Stimulated activated CD8-positive, alpha-beta memory T cell treated with anti-CD3 and anti-CD28 coated beads, Interleukin-15, amount 100 ng/mL, for 4 hours (primary cell): Measurements from ENCODE around the gene TRAF1.
"Not testable (repeated sequence)": the region's sequence is repeated elsewhere in the genome, so short reads cannot be mapped to it uniquely, and the experiment has no call there.

Experiments
- DNase-seq, 2 donors: peaks; one replicate each; pipeline ENCODE4 v3.0.0-alpha.2; 2020; ENCODE audit warnings: low read depth in 2 of 2

Gene TRAF1, protein sequence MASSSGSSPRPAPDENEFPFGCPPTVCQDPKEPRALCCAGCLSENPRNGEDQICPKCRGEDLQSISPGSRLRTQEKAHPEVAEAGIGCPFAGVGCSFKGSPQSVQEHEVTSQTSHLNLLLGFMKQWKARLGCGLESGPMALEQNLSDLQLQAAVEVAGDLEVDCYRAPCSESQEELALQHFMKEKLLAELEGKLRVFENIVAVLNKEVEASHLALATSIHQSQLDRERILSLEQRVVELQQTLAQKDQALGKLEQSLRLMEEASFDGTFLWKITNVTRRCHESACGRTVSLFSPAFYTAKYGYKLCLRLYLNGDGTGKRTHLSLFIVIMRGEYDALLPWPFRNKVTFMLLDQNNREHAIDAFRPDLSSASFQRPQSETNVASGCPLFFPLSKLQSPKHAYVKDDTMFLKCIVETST

DNA sequence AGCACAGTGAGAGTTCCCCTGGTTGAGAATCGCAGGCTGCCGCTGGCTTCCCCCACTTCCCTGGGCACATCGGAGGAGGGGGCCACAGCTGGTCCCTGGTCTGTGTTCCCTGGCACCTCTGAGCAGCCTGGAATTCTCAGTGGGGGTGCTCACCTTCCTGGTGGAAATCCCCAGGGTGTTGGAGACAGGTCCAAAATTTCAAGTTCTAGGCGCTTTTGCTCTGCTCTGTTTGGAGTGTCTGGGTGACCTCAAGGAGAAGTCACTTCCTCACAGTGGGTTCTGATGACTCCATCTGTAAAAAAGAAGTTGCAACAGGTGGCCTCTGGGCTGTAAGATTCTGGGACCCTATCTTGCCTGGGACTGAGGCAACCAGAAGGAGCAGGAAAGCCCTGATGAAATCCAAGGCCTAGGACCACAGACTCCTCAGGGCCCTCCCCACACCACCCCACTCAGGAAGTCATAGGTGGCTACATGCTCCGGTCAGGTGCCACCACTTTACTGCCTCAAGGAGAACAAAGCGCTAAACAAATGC lies at the start of gene TRAF1:
TSS of gene TRAF1 (minus strand) at position 400 of the 532 bp plus-strand sequence. CDS start 721 bp downstream, outside the sequence.
- DNase-seq: no peak

DNA sequence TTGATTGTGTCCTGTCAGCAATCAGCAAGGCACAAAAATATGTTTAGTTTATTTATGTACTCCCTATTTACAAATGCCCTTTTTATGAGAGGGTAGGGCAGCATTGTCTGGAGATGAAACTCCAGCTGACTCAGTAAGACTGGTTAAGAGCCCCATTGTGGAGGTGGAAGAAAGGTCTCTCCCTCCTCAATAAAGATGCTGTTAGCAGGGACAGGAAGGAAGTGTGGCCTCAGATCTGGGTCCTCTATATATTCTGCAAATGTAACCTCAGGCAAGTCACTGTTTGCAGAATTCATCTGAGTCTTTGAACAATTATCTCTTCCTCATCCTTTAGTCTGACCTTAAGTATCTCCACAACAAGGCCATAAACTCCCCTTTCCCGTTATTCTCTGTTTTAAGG lies 48.3 kb upstream of the TRAF1 start:
- no peak for DNase-seq

DNA sequence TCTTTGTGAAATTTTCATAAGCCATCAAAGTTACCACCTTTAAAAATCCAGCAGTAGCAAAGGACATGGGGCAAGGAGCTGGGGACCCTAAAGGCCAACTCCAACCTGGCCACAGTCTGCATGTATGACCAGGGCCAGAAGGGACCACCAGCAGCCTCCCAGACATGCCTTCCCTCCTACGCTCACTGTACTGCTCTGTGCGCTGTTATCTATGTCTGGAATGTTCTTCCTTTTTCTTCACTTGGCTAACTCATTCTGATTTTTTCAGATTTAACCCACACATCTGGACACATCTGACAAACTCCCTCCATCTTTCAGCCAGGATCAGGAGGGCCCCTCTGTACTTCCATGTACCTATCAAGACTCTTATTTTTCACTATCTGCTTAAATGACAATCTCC lies 47.6 kb upstream of the TRAF1 start:
- DNase-seq: no peak

DNA sequence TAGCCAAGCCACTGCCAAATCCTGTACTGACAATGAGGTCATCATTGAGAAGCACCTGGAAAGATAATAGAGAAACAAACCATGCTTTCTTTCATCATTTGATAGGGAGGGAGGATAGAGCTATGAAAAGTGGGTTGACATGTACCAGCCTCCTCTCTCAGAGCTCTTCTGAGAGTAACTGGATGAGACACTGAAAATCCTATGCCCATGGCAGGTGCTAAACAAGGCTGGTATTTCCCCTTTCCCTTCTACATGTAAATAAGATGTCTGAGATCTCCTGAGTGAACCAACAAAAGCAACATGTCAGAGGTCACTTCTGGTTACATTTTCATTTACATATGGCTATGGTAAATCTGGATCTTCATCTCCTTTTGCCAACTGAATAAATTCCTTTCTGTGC lies 45.3 kb upstream of the TRAF1 start:
- no peak for DNase-seq

DNA sequence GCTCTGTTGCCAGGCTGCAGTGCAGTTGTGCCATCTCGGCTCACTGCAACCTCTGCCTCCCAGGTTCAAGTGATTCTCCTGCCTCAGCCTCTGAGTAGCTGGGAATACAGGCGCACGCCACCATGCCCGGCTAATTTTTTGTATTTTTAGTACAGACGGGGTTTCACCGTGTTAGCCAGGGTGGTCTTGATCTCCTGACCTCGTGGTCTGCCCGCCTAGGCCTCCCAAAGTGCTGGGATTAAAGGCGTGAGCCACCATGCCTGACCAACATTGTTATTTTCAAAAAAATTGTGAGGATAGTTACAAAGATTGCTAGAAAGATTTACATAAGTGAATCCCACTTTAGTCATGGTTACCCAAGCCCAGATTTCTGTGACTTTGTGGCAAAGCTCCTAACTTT lies 44.9 kb upstream of the TRAF1 start:
- not testable (repeated sequence) for DNase-seq

DNA sequence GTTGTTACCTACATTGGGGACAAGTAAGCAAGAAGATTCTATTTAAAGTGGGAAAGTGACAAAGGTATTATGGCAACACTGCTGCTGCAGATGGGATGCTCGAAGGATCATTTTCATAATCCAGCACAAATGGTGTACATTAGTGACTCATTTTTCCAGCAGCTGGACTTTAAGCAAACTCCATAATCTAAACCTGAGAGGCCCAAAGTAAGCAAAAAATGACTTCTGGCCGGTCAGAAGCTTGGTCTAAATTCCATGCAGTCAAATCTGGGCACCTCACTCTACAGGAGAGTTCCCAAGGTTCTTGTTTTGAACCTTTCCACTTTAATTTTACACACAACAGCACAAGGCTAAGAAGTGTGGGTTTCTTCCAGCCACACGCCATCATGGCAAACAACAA lies 43.6 kb upstream of the TRAF1 start:
- no peak for DNase-seq

DNA sequence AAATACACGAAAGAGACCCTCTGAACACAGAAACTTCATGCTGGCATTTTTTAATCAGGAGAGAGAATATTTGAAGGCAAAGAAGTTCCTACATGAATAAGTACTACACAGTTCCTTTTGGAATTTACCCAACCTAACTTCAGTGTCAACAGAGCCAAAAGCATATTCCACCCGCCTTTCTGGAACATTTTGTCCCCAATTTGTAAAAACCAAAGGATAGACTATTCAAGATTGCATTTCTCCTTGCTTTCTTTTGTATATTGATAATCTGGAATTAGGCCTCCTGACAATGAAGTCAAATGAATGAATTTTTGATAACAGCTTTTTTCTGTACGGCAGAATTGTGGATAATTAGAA lies 39.4 kb upstream of the TRAF1 start:
- DNase-seq: no peak

DNA sequence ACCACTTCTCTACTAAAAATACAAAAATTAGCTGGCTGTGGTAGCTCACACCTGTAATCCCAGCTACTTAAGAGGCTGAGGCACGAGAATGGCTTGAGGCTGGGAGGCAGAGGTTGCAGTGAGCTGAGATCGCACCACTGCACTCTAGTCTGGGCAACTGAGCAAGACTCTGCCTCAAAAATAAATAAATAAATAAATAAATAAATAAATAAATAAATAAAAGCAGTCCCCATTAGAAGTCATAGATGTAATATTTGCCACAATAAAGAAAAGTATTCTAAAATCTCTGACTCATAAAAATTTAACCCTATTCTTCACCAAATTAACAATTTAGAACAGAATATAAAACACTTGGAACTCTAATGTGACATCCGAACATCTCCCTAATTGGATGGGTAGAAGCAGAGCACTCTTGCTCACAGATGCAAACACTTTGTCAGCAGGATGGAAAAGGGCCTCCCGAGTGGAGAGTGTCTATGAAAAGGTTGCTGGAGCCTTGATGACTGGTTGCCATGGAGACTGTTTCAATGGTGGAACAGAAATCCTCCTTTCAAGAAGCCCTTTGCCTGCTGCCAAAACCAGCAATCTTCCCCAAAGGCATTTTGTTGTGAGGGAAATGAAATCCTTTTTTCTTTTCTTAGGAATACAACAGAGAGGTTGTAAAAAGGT lies 38.9 kb upstream of the TRAF1 start:
- DNase-seq: no peak

DNA sequence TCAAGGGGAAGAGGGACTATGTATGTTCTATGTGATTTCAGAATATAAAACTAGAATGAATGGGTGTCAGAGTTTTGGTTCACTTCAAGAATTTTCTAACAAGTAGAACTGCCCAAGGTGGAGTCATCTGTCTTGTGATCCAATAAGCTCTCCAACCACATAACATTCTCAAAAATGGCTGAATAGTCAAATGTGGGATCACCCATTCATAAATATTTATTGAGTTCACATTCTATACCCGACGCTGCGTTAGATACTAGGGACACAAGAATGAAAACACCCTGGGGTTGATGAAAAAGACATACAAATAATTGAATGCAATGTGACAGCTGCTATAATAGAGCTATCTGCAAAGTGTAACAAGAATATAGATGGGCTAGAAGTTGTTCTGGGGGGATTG lies 35.3 kb upstream of the TRAF1 start:
- no peak for DNase-seq

DNA sequence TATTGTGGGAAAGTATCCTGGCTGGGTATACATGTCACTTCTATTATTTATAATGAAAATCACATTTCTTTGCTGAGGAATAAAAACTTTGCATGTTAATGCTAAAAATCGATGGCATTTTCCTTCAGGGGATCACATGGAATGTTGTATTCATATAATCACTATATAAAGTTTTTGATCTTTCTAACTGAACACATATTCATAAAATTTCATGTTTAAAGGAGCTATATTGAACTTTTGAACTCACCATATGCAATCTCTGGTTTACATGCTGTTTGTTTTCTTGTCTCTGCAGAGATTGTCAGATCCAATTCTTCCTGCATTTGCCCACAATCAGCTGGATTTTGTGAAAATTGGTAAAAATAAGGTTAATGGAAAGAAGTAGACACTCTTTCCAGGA lies 33.4 kb upstream of the TRAF1 start:
- no peak for DNase-seq

DNA sequence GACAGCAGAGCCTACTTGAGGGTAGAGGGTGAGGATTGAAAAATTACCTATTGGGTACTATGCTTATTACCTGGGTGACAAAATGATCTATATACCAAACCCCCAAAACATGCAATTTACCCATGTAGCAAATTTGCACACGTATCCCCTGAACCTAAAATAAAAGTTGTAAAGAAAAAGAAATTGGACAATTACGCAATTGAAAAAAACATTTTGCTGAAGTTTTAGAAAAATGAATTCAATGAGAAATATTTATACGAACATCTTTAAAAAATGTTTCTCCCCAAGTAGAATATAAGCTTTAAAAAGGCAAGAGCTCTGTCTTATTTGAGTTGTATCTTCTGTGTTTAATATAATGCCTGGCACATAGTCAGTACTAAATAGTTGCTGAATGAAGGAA lies 30.3 kb upstream of the TRAF1 start:
- no peak for DNase-seq

DNA sequence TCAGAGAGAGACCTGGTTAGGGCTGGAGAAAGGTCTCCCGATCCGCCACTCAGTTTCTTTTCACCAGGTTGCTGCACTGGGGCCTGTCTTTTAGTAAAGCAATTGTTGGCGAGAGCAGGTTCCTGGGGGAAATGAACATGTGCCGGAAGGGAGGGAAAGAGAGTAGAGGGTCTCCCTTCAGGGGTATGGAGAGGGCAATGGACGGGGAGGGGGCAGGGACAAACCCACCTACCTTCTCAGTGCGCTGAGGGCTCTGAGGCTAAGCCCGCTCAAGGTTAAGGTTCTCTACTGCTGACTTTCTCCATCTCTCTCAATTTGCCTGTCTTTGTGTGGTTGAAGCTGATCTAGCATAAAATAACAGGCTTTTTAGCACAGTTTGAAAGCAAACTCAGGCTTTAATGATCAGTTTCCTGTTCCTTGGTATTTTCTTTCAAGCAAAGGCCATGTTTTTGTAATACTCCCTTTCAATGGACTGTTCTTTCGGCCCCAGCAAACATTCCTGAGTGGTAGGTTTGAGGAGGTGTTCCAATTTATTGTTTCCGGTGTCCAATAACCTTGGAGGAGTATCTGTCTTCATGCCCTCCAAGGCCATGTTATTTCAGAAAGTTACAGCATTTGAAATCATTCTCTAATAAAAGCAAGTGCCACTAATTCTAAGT lies 25.5 kb upstream of the TRAF1 start:
- no peak for DNase-seq

DNA sequence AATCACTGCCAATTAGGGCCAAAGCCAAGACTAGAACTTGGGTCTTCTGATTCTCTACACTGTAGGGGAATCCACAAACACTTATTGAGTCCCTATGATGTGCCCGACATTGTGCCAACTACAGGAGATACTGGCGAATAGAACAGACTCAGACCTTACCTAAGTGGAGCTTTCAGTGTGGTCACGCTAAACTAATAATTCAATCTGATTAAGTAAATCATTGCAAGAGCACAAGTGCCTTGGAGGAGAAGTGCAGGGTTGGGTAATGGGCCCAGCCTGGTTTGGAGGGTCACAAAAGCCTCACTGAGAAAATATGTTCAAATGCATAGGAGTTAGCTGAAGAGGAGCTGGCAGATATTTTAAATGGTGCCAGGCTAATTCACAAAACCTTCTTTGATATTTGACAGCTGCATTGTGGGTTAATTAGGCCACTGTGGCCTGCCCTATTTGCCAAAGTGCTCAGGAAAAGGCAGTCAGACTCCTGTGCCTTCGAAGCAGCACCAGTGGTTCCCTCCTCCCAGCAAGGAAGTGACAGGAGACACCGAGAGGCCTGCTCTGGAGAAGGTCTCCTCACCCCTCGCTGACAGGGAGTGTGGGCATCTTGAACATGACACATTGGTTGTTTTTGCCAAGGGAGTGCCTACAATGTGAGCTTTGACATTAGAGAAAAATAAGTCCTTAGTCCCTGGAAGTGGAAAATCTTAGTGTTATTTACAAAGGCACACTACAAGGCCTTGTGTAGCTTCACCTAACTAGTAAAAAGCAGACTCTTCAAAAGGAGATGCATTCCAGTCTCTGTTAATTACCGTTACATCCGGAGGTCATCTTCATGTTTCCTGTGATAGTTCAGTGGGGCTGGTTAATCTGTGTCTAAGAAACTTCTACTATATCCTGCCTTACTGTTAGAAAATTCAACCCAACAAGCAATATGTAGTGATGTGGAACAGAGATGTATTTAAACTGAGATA lies 24.1 kb upstream of the TRAF1 start:
- no peak for DNase-seq

DNA sequence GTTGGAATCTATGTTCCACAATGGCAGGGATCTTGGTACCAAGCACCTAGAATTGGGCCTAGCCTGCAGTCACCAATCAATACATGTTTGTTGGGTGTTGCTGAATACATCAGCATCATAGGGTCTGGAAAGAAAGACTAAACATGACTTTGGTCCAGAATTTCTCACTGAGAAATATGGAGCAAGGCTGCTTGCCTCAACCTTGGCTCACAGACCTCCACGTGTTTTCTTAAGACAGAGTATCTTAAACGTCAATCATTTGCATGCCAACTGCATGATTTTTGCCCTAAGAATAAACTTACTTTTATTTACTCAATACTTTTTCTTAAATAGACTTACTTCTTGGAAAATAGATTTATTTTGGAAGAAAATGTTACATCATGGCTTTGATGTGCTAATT lies 22.7 kb upstream of the TRAF1 start:
- no peak for DNase-seq

DNA sequence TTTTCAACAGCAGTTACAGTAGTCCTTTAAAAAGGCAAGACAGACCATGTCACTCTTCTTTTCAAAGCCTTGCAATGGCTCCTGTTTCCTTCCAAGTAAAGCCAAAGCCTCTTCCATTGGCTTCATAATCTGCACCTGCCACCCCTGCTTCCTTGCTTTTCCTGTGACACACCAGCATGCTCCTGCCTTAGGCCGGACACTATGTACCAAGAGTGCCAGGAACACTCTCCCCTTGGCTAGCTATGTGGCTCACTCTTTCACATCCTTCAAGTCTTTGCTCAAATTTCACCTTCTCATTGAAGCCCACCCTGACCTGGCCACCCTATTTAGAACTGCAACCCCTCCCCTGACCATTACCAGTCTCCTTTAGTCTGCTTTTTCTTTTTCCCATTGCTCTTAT lies 22.2 kb upstream of the TRAF1 start:
- DNase-seq: no peak

DNA sequence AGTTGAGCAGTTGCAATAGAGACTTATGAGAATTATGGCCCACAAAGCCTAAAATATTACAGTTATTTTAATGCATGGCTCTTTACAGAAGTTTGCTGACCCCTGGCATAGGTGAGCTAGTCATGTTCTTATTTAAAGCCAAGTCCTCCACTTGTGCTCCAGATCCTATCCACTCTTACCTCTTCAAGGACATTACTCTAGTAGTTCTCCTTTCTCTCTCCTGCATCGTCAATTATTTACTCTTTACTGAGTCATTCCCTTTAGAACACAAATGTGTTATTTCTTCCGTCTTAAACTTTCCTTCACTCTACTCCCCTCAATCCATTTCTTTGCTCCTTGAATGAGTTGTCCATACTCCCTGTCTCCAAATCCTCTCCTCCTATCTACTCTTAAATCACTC lies 20.6 kb upstream of the TRAF1 start:
- DNase-seq: no peak

DNA sequence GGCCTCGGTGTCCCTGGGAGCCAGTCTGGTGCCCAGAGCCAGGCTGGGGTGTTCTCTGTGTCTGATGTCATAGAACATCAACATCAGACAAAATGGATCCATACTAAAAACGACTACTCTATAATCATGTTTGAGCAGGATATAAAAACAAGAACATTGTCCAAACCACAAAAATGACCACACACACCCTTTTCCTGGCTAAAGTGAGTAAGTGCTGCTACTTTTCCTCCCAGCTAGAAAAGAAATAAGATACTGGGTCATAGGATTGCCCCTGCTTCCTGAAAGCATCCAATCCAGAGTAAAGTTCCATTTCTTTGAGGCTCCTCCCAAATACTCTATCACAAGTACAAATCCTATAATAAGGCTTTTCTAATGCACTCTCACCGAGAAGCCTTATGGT lies 19.7 kb upstream of the TRAF1 start:
- DNase-seq: no peak

DNA sequence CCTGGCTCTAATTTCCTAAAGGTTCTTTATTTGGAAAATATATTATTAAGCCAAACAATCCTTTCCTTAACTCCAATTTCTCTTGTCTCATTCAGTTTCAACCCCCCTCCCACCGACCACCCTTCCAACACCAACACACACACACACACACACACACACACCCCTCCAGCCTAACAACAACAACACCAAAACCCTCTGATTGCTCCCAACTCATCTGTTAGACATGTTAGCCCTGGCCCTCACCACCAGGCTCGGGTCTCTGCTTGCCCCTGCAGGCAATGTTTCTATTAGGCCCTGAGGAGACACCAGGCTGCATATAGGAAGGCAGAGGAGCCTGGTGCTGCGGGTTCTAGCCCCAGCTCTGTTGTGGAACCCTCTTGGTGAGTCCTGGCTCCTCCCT lies 18.4 kb upstream of the TRAF1 start:
- no peak for DNase-seq

DNA sequence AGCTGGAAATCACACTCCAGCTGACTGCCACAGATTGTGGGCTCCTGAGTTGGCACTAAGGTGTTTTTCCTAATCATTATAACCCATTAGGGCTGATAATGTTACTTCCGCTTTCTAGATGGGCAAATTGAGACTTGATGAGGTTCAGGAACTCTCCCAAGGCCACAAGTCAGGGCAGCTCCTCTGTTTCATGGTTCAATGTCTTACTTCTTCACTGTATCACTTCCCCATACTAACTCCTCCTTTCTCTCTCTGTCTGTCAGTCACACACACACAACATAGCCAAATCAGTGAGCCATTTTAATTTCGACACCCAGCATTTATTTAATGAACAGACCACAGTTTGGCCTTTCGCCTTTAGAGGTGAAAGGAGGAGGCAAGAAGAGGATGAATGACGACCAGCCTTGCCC lies 17.8 kb upstream of the TRAF1 start:
- DNase-seq: no peak

DNA sequence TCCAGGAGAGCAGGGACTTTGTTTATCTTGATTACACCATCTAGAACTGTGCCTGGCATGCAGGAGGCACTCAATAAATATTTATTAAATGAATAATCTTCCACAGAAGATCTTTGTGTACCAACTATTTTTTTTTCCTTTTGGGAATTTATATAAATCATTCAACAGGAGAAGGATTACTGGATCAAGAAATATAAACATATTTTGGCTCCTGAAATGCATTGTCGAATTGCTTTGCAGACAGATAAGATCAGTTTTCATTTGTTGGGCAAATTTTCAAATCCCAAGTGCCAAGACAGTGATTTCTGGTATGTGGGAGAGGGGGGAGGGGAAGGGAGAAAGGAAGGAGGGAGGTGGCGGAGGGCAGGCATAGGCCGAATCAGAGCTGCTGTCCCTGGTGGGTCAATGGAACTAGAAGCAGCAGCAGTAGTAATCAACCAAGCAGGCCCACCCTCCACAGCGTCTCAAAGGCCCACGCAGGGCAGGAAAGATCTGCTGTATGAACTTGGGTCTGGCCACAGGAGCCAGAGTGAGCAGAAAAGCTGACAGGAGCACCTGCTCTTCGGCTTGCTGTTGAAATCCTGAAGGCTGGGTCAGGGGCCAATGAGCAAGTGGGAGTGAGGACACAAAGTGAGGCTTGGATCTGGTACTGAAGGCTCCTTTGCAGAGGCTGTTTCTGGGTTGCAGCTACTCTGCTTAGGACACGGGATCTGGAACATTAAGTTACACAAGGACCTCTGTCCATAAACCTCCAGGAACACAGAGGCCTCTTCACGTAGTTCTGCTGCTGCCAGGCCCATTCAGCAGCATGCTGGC lies 15.8 kb upstream of the TRAF1 start:
- no peak for DNase-seq
